ENCODE results near the gene SULT1E1.

GRCh38 chr4:69858690-69859089, 1.3 kb downstream of the SULT1E1 start:
- TF ChIP-seq CTCF (IDR thresholded peaks at IDR 0.05) (no peak), POLR2A (IDR thresholded peaks at IDR 0.05) (no peak), POLR2AphosphoS5 (IDR thresholded peaks at IDR 0.05) (no peak), EP300 (IDR thresholded peaks at IDR 0.05; ENCODE audit: low read depth) (no peak)

All from transverse colon (tissue), 4 donors.